Stomach (tissue), 9 donors: ENCODE data around the gene TNFRSF6B. TPM values are rescaled to one million over a fixed set of nuclear protein-coding genes. Genes with fewer than 3 reads are reported as not detected.

Experiments used
- DNase-seq, 2 donors: peaks; one replicate each; pipeline versions ENCODE4 v3.0.0 to v3.0.0-alpha.2; 2013 to 2019
- H3K27ac ChIP-seq, 5 donors: fragments of 200-600 bp in 4 of 5; sonication (generic) in 4 of 5; one replicate each; pipeline ENCODE4 v1.5.1; 2013 to 2019; ENCODE audit warnings: mild to moderate bottlenecking in 1 of 5, moderate library complexity in 1 of 5
- H3K27me3 ChIP-seq, 3 donors: fragments of 200-600 bp; sonication (generic); one replicate each; pipeline ENCODE4 v1.5.1; 2017 to 2019; ENCODE audit warnings: mixed run types in 1 of 3
- H3K36me3 ChIP-seq, 4 donors: fragments of 200-600 bp; sonication (generic); 1 replicate in 3 of 4; 2 replicates in 1 of 4; pipeline ENCODE4 v1.5.1; 2016 to 2019
- H3K4me1 ChIP-seq, 4 donors: fragments of 200-600 bp; sonication (generic); one replicate each; pipeline ENCODE4 v1.5.1; 2016 to 2019
- H3K4me3 ChIP-seq, 4 donors: fragments of 200-600 bp; sonication (generic) in 3 of 4; one replicate each; pipeline ENCODE4 v1.5.1; 2016 to 2019; ENCODE audit warnings: mild to moderate bottlenecking in 1 of 4
- H3K9me3 ChIP-seq, 4 donors: fragments of 200-600 bp; sonication (generic); one replicate each; pipeline ENCODE4 v1.5.1; 2016 to 2019
- EP300 ChIP-seq: sonication (generic); formaldehyde crosslinking; IDR thresholded peaks from one replicate; pipeline ENCODE4 v1.6.1; 2017; ENCODE audit warnings: antibody characterized with exemption
- POLR2A ChIP-seq, 4 donors: fragments of 450-650 bp; IDR thresholded peaks; one replicate each; pipeline ENCODE4 v1.6.1; 2016; ENCODE audit warnings: antibody characterized with exemption in 4 of 4, control low read depth in 2 of 4, mild to moderate bottlenecking in 1 of 4, moderate library complexity in 1 of 4
- POLR2AphosphoS5 ChIP-seq, 3 donors: sonication (generic); formaldehyde crosslinking; IDR thresholded peaks; one replicate each; pipeline ENCODE4 v1.6.1; 2016; ENCODE audit warnings: antibody characterized with exemption in 3 of 3
- WGBS, 5 donors: extraction: QIAGEN DNeasy Blood & Tissue Kit in 3 of 5; methylation state at CpG; one replicate each; pipeline versions ENCODE4 v1.1.5 to v1.1.7; 2013 to 2018; 5-methylcytosine and 5-hydroxymethylcytosine counted together
- intact Hi-C: fragments of 100-400 bp; cut with DNase I; formaldehyde crosslinking; loops from one replicate; pipeline ENCODE4 v1.15.1; 2023; ENCODE audit warnings: low total_unique reads
- polyA plus RNA-seq, 3 donors: library from polyadenylated mRNA; stranded (reverse); fragments of 200-250 nt; gene quantifications; one replicate each; pipeline ENCODE4 v1.2.3, GENCODE V29; 2013
- total RNA-seq, 5 donors: library from RNA; depleted of rRNA; stranded (reverse); fragments of >200 nt; gene quantifications; one replicate each; pipeline versions ENCODE4 v1.1.0 to v1.2.3, GENCODE V29; 2014 to 2016
- TF ChIP-seq, protein P1 (sequence below), 7 experiments: fragments of 450-650 bp in 4 of 7; fragments of 200-600 bp in 3 of 7; sonication (generic) in 3 of 7; IDR thresholded peaks; one replicate each; pipeline ENCODE4 v1.5.1; 2016 to 2019; ENCODE audit warnings: antibody characterized with exemption in 7 of 7, control low read depth in 2 of 7, mild to moderate bottlenecking in 1 of 7
- donor health status: healthy with polysubstance abuse.
- donor health status: Bipolar disorder and iron deficiency.
- donor health status: healthy.

The TNFRSF6B gene
- total and polyA plus RNA-seq, 8 donors = 1.1 to 26.2 (median 8.5) TPM; not detected in 1

DNA sequence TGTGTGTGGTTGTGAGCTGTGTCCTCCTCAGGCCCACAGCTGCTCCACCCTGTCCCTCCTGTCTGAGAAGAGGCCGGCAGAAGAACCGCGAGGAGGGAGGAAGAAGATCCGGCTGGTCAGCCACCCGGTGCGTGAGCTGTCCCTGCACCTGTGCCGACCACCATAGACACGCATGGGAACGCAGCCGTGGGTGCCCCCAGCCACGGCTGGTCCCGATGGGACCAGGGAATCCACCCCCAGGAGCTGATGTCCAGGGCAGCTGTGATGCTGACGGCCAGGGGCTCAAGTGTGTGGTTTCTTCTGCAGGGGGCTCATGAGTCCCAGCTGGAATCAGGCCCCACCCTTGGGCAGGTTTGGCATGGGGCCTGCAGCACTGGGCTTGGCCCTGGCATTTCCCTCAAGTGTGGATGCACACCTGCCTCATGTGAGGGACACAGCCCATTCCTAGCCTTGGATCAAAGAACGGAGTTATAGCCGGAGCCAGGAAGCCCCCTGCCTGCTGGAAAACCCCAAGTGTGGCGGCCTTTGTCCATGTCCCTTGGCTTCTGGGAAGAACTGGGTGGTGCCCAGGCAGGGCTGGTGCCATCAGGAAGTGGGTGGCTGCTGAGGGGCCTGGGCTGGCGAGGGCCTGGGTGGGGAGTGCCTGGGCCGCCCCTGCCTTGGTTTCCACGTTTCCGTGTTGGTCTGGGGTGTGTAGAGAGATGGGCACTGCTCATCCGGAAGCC, 4.6 kb upstream of the TNFRSF6B start:
- Histone ChIP-seq H3K4me3 (no peak overlapping the region), H3K9me3 (no peaks in the 10 kb centered on the region), H3K27ac (peak overlapping the region in 4 of 5 donors; percentile 10 to 56 (median 27)), H3K4me1 (peaks cover 26 to 72% (median 46%) of the 10 kb centered on the region in 4 donors), H3K36me3 (peaks cover 16 to 45% (median 24%) of the 10 kb centered on the region in 4 donors), H3K27me3 (no peaks in the 10 kb centered on the region)
- intact Hi-C loops = no loop called here
- 73 to 82% (median 78%) methylated on average over 6 to 21 of the region's 21 CpGs for WGBS, 5 donors
- DNase-seq = peak in 1 of 2 donors; percentile 15
- TF ChIP-seq EP300 (no peak), POLR2AphosphoS5 (IDR thresholded peaks at IDR 0.05) (no peak), POLR2A (IDR thresholded peaks at IDR 0.05) (no peak)
- TF ChIP-seq, protein P1, sequence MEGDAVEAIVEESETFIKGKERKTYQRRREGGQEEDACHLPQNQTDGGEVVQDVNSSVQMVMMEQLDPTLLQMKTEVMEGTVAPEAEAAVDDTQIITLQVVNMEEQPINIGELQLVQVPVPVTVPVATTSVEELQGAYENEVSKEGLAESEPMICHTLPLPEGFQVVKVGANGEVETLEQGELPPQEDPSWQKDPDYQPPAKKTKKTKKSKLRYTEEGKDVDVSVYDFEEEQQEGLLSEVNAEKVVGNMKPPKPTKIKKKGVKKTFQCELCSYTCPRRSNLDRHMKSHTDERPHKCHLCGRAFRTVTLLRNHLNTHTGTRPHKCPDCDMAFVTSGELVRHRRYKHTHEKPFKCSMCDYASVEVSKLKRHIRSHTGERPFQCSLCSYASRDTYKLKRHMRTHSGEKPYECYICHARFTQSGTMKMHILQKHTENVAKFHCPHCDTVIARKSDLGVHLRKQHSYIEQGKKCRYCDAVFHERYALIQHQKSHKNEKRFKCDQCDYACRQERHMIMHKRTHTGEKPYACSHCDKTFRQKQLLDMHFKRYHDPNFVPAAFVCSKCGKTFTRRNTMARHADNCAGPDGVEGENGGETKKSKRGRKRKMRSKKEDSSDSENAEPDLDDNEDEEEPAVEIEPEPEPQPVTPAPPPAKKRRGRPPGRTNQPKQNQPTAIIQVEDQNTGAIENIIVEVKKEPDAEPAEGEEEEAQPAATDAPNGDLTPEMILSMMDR (IDR thresholded peaks at IDR 0.05) = no peak

DNA sequence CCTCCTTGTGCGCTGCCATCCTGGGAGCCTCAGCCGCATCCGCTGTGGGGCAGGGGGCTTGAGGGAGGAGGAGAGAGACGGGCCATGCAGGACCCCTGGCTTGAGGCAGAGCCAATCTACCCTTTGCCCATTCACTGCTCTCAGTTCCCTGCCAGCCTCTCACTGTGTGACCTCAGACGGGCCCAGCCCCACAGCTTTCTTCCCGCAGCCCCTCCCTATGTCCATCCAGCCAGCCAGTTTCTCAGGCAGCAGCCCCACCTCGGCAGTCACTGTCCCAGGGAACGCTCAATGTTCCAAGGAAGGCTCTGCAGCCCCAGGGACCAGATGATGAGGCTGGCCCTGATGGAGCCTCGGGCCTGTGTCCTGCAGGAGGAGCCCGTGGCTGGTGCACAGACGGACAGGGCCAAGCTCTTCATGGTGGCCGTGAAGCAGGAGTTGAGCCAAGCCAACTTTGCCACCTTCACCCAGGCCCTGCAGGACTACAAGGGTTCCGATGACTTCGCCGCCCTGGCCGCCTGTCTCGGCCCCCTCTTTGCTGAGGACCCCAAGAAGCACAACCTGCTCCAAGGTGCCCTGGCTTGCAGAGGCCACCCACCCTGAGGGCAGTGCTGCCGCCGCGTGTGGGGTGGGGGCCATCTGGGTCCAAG, 3.9 kb upstream of the TNFRSF6B start:
- peaks cover 26 to 72% (median 46%) of the 10 kb centered on the region in 4 donors for H3K4me1 ChIP-seq

DNA sequence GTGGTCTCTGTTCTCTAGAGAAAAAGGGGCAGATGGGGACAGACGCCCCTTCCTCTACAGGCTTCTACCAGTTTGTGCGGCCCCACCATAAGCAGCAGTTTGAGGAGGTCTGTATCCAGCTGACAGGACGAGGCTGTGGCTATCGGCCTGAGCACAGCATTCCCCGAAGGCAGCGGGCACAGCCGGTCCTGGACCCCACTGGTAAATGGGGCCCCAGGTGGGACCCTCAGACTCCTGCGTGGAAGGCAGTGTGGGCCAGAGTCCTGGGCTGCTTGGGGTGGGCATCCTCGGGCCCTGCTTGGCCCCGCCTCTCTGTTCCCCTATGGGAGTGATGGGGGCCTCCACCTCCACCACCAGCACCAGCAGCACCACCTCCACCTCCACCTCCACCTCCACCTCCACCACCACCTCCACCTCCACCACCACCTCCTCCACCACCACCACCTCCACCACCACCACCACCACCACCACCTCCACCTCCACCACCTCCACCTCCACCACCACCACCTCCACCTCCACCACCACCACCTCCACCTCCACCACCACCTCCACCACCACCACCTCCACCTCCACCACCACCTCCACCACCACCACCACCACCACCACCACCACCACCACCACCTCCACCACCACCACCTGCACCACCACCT, 3.2 kb upstream of the TNFRSF6B start:
- H3K36me3 ChIP-seq = peaks cover 16 to 50% (median 24%) of the 10 kb centered on the region in 4 donors
- intact Hi-C loops = no loop called here
- H3K27me3 ChIP-seq = no peaks in the 10 kb centered on the region
- no peak overlapping the region for H3K4me3 ChIP-seq
- no peaks in the 10 kb centered on the region for H3K9me3 ChIP-seq
- H3K27ac ChIP-seq = peak overlapping the region in 3 of 5 donors; percentile 25 to 56 (median 27)
- WGBS, 5 donors = 60 to 94% (median 89%) methylated on average over 2 to 10 of the region's 10 CpGs
- peaks cover 20 to 72% (median 46%) of the 10 kb centered on the region in 4 donors for H3K4me1 ChIP-seq
- peak in 1 of 2 donors; percentile 12 for DNase-seq
- TF ChIP-seq EP300 = no peak
- TF ChIP-seq, protein P1 (IDR thresholded peaks at IDR 0.05) = no peak
- TF ChIP-seq POLR2A (IDR thresholded peaks at IDR 0.05) = no peak
- TF ChIP-seq POLR2AphosphoS5 (IDR thresholded peaks at IDR 0.05) = no peak

More for the DNA sequence above, 3.9 kb upstream of the TNFRSF6B start:
- Histone ChIP-seq H3K27me3 (no peaks in the 10 kb centered on the region), H3K9me3 (no peaks in the 10 kb centered on the region), H3K27ac (peak overlapping the region in 4 of 5 donors; percentile 10 to 56 (median 26)), H3K36me3 (peaks cover 16 to 47% (median 24%) of the 10 kb centered on the region in 4 donors), H3K4me3 (no peak overlapping the region)
- 62 to 72% (median 70%) methylated on average over 13 to 20 of the region's 20 CpGs for WGBS, 5 donors
- intact Hi-C loops = no loop called here
- DNase-seq = peak in 1 of 2 donors; percentile 30
- TF ChIP-seq EP300 = no peak
- no peak for TF ChIP-seq POLR2AphosphoS5 (IDR thresholded peaks at IDR 0.05)

DNA sequence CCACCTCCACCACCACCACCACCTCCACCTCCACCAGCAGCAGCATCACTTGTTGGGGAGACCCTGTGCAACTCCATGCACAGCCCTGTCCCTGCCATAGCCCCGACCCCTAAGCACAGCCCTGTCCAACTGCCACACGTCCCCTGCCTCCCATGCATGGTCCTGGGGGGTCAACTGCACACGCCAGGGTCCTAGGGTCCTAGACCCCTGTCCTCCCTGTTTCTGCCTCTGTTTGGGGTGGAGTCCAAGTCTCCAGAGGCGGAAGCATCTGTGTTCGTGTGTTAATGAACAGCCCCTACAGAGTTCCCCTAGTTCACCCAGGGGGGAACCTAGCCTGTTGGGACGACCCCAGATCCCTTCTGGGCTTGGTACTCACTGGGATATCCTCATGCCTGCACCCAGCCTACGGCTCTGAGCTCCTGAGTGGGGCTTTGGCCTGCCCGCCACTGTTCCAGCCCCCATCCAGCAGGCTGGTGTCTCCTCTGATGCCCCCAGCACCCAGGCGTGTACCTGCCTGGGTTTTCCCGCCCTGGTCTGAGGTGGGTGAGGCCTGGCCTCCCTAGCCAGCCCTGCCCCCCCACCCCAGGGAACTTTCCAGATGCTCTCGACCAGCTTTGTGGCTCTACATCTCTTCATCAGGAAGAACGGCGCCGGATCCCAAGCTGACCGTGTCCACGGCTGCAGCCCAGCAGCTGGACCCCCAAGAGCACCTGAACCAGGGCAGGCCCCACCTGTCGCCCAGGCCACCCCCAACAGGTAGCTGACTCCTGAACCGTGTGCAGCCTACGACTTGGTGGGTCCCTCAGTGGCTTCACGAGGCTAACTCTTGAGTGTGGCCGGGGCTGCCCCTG, 2.5 kb upstream of the TNFRSF6B start:
- WGBS, 5 donors = 88 to 96% (median 96%) methylated on average over 7 to 21 of the region's 21 CpGs
- peak in 1 of 2 donors; percentile 19 for DNase-seq
- intact Hi-C loops = no loop called here
- Histone ChIP-seq H3K27ac (no peak overlapping the region), H3K27me3 (no peaks in the 10 kb centered on the region), H3K4me1 (peaks cover 23 to 73% (median 51%) of the 10 kb centered on the region in 4 donors), H3K36me3 (peaks cover 16 to 50% (median 24%) of the 10 kb centered on the region in 4 donors), H3K9me3 (no peaks in the 10 kb centered on the region), H3K4me3 (no peak overlapping the region)
- TF ChIP-seq, protein P1 (IDR thresholded peaks at IDR 0.05) = no peak
- TF ChIP-seq POLR2A (IDR thresholded peaks at IDR 0.05) (no peak), POLR2AphosphoS5 (IDR thresholded peaks at IDR 0.05) (no peak), EP300 (no peak)
